HepG2 (cell line): ENCODE data around the gene TRAPPC4. TPM values are rescaled to one million over a fixed set of nuclear protein-coding genes. Genes with fewer than 3 reads are reported as not detected.

Source experiments
- ATF6 ChIP-seq: sonication (generic); formaldehyde crosslinking; conservative IDR thresholded peaks from 2 replicates; pipeline ENCODE4 v1.4.0; 2020; ENCODE audit warnings: missing genetic modification reagents
- ATRX ChIP-seq: sonication (generic); formaldehyde crosslinking; IDR thresholded peaks from 2 replicates; pipeline ENCODE4 v1.4.0; 2020; ENCODE audit warnings: missing genetic modification reagents, borderline replicate concordance
- CERS6 ChIP-seq: sonication (generic); formaldehyde crosslinking; IDR thresholded peaks from 2 replicates; pipeline ENCODE4 v1.5.0; 2020; ENCODE audit warnings: missing genetic modification reagents
- KDM5A ChIP-seq: fragments of 200-600 bp; sonication (generic); IDR thresholded peaks from 2 replicates; pipeline ENCODE4 v1.7.0; 2018; ENCODE audit warnings: antibody characterized with exemption, mild to moderate bottlenecking, low read length, borderline replicate concordance
- KLF6 ChIP-seq: IDR thresholded peaks from 2 replicates; pipeline ENCODE4 v1.8.0; 2016; ENCODE audit warnings: missing biosample characterization, missing genetic modification reagents
- MTA1 ChIP-seq: sonication (generic); formaldehyde crosslinking; IDR thresholded peaks from 2 replicates; pipeline ENCODE4 v1.4.0; 2020; ENCODE audit warnings: missing genetic modification reagents, mild to moderate bottlenecking, borderline replicate concordance
- NCOR1 ChIP-seq: fragments of 200-600 bp; sonication (generic); IDR thresholded peaks from 2 replicates; pipeline ENCODE4 v1.7.0; 2017; ENCODE audit warnings: antibody characterized with exemption, low read length, borderline replicate concordance
- PRPF4 ChIP-seq: fragments of 200-400 bp; formaldehyde crosslinking; IDR thresholded peaks from 2 replicates; pipeline ENCODE4 v1.6.1; 2016; ENCODE audit warnings: low read length, low read depth; ENCODE audit not compliant: poor library complexity, severe bottlenecking
- SRY ChIP-seq: sonication (generic); formaldehyde crosslinking; IDR thresholded peaks from 2 replicates; pipeline ENCODE4 v1.8.0; 2022; ENCODE audit warnings: mild to moderate bottlenecking, missing genetic modification reagents
- ZNF12 ChIP-seq: sonication (generic); formaldehyde crosslinking; IDR thresholded peaks from 2 replicates; pipeline ENCODE4 v1.5.0; 2020; ENCODE audit warnings: missing genetic modification reagents
- ZNF205 ChIP-seq: IDR thresholded peaks from 2 replicates; pipeline ENCODE4 v1.6.1; 2018; ENCODE audit warnings: missing biosample characterization, missing genetic modification reagents
- ZNF335 ChIP-seq: sonication (generic); formaldehyde crosslinking; IDR thresholded peaks from 2 replicates; pipeline ENCODE4 v1.4.0; 2020; ENCODE audit warnings: missing genetic modification reagents
- ZNF597 ChIP-seq: sonication (generic); formaldehyde crosslinking; IDR thresholded peaks from 2 replicates; pipeline ENCODE4 v1.5.0; 2020; ENCODE audit warnings: missing genetic modification reagents
- ZNF710 ChIP-seq: sonication (generic); formaldehyde crosslinking; IDR thresholded peaks from 2 replicates; pipeline ENCODE4 v1.5.0; 2020; ENCODE audit warnings: mild to moderate bottlenecking, missing genetic modification reagents, borderline replicate concordance
- ZNF713 ChIP-seq: sonication (generic); formaldehyde crosslinking; IDR thresholded peaks from 2 replicates; pipeline ENCODE4 v1.4.0; 2020; ENCODE audit warnings: mild to moderate bottlenecking, missing genetic modification reagents
- ZNF770 ChIP-seq: sonication (generic); formaldehyde crosslinking; IDR thresholded peaks from 2 replicates; pipeline ENCODE4 v1.5.0; 2020; ENCODE audit warnings: mild to moderate bottlenecking, missing genetic modification reagents
- ZNF780A ChIP-seq: sonication (generic); formaldehyde crosslinking; IDR thresholded peaks from 2 replicates; pipeline ENCODE4 v1.8.0; 2022; ENCODE audit warnings: mild to moderate bottlenecking, missing genetic modification reagents, moderate library complexity
- ZNF841 ChIP-seq: sonication (generic); formaldehyde crosslinking; IDR thresholded peaks from 2 replicates; pipeline ENCODE4 v1.8.1; 2023; ENCODE audit warnings: missing genetic modification reagents, borderline replicate concordance
- polyA plus RNA-seq, 8 experiments: library from polyadenylated mRNA; depleted of rRNA in 3 of 8; stranded (reverse) in 7 of 8; unstranded in 1 of 8; fragments of >200 nt; fragmentation: Illumina TruSeq in 4 of 8; extraction: Trizol in 4 of 8; gene quantifications; 2 replicates each; pipeline versions ENCODE4 v1.2.1 to v1.2.3, GENCODE V29; 2011 to 2016; ENCODE audit warnings: low read depth in 4 of 8, missing spikeins in 1 of 8, mixed read lengths in 1 of 8; ENCODE audit not compliant: insufficient read depth in 1 of 8
- total RNA-seq, 5 experiments: library from RNA; depleted of rRNA; stranded (reverse); fragments of >200 nt; fragmentation: Illumina TruSeq; extraction: Trizol; gene quantifications; 2 replicates each; pipeline ENCODE4 v1.2.3, GENCODE V29; 2016; ENCODE audit warnings: low read depth in 1 of 5
- TF ChIP-seq, protein P1 (sequence below): sonication (generic); IDR thresholded peaks from 2 replicates; pipeline ENCODE4 v1.6.1; 2016; ENCODE audit warnings: low read depth, borderline replicate concordance

TRAPPC4 gene
- total and polyA plus RNA-seq, 2 of the 13 experiments (the other 11 are each of a cell fraction or from before 2014, with no cell fraction given), result 97.4 to 140 TPM

GRCh38 chr11:119018074-119018938, at the start of gene TRAPPC4, which contains the start of gene RPS25 (continued):
- TF ChIP-seq ATF6 (CRISPR knock-in tag) (no peak), CERS6 (CRISPR knock-in tag) (no peak), ZNF780A (peak; percentile 52; the same call in 1 of the 2 replicates), NCOR1 (peak; percentile 61; the same call in 1 of the 2 replicates), ATRX (CRISPR knock-in tag) (no peak), ZNF841 (0 out of 2 replicates have a peak, but pooled peaks have one; percentile 38), ZNF12 (CRISPR knock-in tag) (no peak), SRY (CRISPR knock-in tag) (peak; percentile 70), PRPF4 (no peak), ZNF710 (CRISPR knock-in tag) (peak; percentile 25; the same call in 1 of the 2 replicates), ZNF713 (CRISPR knock-in tag) (no peak), ZNF205 (no peak; the same call in 1 of the 2 replicates), MTA1 (CRISPR knock-in tag) (no peak), ZNF335 (CRISPR knock-in tag) (peak; percentile 87), KLF6 (CRISPR knock-in tag) (no peak), ZNF597 (CRISPR knock-in tag) (no peak), ZNF770 (no peak), KDM5A (peak; percentile 88)
- TF ChIP-seq, protein P1, sequence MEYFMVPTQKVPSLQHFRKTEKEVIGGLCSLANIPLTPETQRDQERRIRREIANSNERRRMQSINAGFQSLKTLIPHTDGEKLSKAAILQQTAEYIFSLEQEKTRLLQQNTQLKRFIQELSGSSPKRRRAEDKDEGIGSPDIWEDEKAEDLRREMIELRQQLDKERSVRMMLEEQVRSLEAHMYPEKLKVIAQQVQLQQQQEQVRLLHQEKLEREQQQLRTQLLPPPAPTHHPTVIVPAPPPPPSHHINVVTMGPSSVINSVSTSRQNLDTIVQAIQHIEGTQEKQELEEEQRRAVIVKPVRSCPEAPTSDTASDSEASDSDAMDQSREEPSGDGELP, result peak; percentile 45; the same call in 1 of the 2 replicates
